ENCODE measurements around the gene MRPL24.

Gene MRPL24

GRCh38 chr1:156777573-156777972, 36.7 kb upstream of the MRPL24 start:
- Histone ChIP-seq H3K9me3 (replicated peaks; ENCODE audit: insufficient read depth, low read length) (no peaks in the 10 kb centered on the region), H3K9ac (ENCODE audit: low read length) (no peak overlapping the region), H3K27me3 (replicated peaks; ENCODE audit: insufficient read depth, low read length) (no peaks in the 10 kb centered on the region), H3K79me2 (ENCODE audit: low read length) (peaks cover 91% of the 10 kb centered on the region), H3K4me3 (ENCODE audit: low read length) (no peak overlapping the region), H3K36me3 (replicated peaks; ENCODE audit: insufficient read depth, low read length) (no peaks in the 10 kb centered on the region; the same call in 1 of the 2 replicates), H3K27ac (ENCODE audit: low read length) (no peak overlapping the region), H3K9me2 (replicated peaks; ENCODE audit: insufficient read depth, low read length) (no peaks in the 10 kb centered on the region), H3K4me2 (ENCODE audit: low read depth, low read length) (no peak overlapping the region), H3F3A (ENCODE audit: insufficient read depth, low read length) (peaks cover 7% of the 10 kb centered on the region; the same call in 1 of the 2 replicates), H2AFZ (ENCODE audit: low read length) (no peak overlapping the region), H3K4me1 (ENCODE audit: low read length) (no peaks in the 10 kb centered on the region), H4K20me1 (ENCODE audit: insufficient read depth, low read length) (peaks cover 29% of the 10 kb centered on the region; the same call in 1 of the 2 replicates)
- DNase-seq, result no peak
- TF ChIP-seq EZH2 (optimal IDR thresholded peaks at IDR 0.05; ENCODE audit: low read depth, low read length) (no peak), EZH2phosphoT487 (IDR thresholded peaks at IDR 0.05; ENCODE audit: low read length) (no peak), CTCF (IDR thresholded peaks at IDR 0.05; ENCODE audit: low read length) (no peak)

- Histone ChIP-seq H3K4me1 (ENCODE audit: low read length) (no peaks in the 10 kb centered on the region), H3K4me3 (ENCODE audit: low read length) (no peak overlapping the region), H3K9me2 (replicated peaks; ENCODE audit: insufficient read depth, low read length) (no peaks in the 10 kb centered on the region), H3K36me3 (replicated peaks; ENCODE audit: insufficient read depth, low read length) (no peaks in the 10 kb centered on the region), H3K79me2 (ENCODE audit: low read length) (peaks cover 91% of the 10 kb centered on the region), H3K27ac (ENCODE audit: low read length) (no peak overlapping the region), H2AFZ (ENCODE audit: low read length) (no peak overlapping the region), H3K9ac (ENCODE audit: low read length) (no peak overlapping the region), H3F3A (ENCODE audit: insufficient read depth, low read length) (peaks cover 7% of the 10 kb centered on the region; the same call in 1 of the 2 replicates), H3K4me2 (ENCODE audit: low read depth, low read length) (no peak overlapping the region), H3K27me3 (replicated peaks; ENCODE audit: insufficient read depth, low read length) (no peaks in the 10 kb centered on the region), H4K20me1 (ENCODE audit: insufficient read depth, low read length) (peaks cover 30% of the 10 kb centered on the region; the same call in 1 of the 2 replicates), H3K9me3 (replicated peaks; ENCODE audit: insufficient read depth, low read length) (no peaks in the 10 kb centered on the region)
- TF ChIP-seq CTCF (IDR thresholded peaks at IDR 0.05; ENCODE audit: low read length) (no peak), EZH2phosphoT487 (IDR thresholded peaks at IDR 0.05; ENCODE audit: low read length) (no peak), EZH2 (optimal IDR thresholded peaks at IDR 0.05; ENCODE audit: low read depth, low read length) (no peak)
- DNase-seq, result no peak
Observed at GRCh38 chr1:156776942-156777341, 36.1 kb upstream of the MRPL24 start.

- H4K20me1 ChIP-seq (ENCODE audit: insufficient read depth, low read length), result peaks cover 30% of the 10 kb centered on the region; the same call in 1 of the 2 replicates
- H3K9ac ChIP-seq (ENCODE audit: low read length), result no peak overlapping the region
- H3K36me3 ChIP-seq (replicated peaks; ENCODE audit: insufficient read depth, low read length), result no peaks in the 10 kb centered on the region
- no peak overlapping the region for H3K4me3 ChIP-seq (ENCODE audit: low read length)
- no peaks in the 10 kb centered on the region for H3K27me3 ChIP-seq (replicated peaks; ENCODE audit: insufficient read depth, low read length)
- peaks cover 7% of the 10 kb centered on the region; the same call in 1 of the 2 replicates for H3F3A ChIP-seq (ENCODE audit: insufficient read depth, low read length)
- H3K4me1 ChIP-seq (ENCODE audit: low read length), result no peaks in the 10 kb centered on the region
- no peak overlapping the region for H3K4me2 ChIP-seq (ENCODE audit: low read depth, low read length)
- no peaks in the 10 kb centered on the region for H3K9me3 ChIP-seq (replicated peaks; ENCODE audit: insufficient read depth, low read length)
- DNase-seq, result no peak
- TF ChIP-seq EZH2 (optimal IDR thresholded peaks at IDR 0.05; ENCODE audit: low read depth, low read length) (no peak), EZH2phosphoT487 (IDR thresholded peaks at IDR 0.05; ENCODE audit: low read length) (no peak), CTCF (IDR thresholded peaks at IDR 0.05; ENCODE audit: low read length) (no peak)
- H3K9me2 ChIP-seq (replicated peaks; ENCODE audit: insufficient read depth, low read length), result no peaks in the 10 kb centered on the region
- H3K27ac ChIP-seq (ENCODE audit: low read length), result no peak overlapping the region
- H3K79me2 ChIP-seq (ENCODE audit: low read length), result peaks cover 90% of the 10 kb centered on the region
- no peak overlapping the region for H2AFZ ChIP-seq (ENCODE audit: low read length)
Observed at GRCh38 chr1:156775799-156776198, 34.9 kb upstream of the MRPL24 start.

All from MM.1S (cell line).